ENCODE results near the gene PACS2.
"Not testable (repeated sequence)": the region's sequence is repeated elsewhere in the genome, so short reads cannot be mapped to it uniquely, and the experiment has no call there.

Gene PACS2

GRCh38 chr14:105333613-105334364 lies 19.2 kb downstream of the PACS2 start:
- DNase-seq = no peak

DNA sequence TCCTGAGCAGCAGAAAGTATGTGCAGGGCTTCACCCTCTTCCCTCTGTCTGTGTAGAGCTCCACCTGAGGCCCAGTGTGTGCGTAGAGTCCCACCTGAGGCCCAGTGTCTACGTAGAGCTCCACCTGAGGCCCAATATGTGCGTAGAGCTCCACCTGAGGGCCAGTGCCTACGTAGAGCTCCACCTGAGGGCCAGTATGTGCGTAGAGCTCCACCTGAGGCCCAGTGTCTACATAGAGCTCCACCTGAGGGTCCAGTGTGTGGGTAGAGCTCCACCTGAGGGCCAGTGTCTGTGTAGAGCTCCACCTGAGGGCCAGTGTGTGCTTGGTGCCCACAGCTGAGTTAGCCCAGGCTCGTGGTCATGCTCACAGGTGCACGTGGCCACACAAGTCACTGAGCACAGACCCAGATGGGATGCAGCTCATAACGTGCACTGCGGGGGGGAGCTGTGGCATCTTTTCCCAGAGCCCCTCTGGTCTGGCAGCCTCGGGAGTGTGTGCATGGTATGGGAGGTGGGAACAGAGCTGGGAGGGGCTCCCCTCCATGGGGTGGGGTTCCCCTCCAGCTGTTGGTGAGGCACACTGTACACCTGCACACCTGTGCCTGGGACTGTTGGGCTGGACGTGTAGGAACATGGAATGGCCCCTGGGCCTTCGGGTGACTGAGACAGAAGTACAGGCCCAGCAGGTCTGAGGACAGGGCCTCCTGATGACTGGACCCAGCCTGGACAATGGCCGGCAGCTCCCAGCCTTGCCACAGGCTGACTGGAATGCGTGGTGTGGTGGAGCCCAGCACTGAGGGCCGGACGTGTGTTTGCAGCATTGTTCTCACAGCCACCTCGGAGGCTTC lies 20.1 kb downstream of the PACS2 start:
- no peak for DNase-seq

DNA sequence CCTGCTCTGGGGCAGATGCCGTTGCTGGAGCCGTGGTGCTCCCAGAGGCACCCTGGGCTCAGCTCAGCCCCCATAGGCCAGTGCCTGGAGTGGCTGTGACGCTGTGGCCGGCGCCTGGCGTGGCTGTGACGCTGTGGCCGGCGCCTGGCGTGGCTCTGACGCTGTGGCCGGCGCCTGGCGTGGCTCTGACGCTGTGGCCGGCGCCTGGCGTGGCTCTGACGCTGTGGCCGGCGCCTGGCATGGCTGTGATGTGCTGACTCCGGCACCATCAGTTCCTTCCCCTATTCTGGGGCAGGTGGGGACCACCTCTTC lies 20.6 kb downstream of the PACS2 start:
- not testable (repeated sequence) for DNase-seq

- no peak for DNase-seq
Observed at GRCh38 chr14:105335735-105336476, 21.4 kb downstream of the PACS2 start.

DNA sequence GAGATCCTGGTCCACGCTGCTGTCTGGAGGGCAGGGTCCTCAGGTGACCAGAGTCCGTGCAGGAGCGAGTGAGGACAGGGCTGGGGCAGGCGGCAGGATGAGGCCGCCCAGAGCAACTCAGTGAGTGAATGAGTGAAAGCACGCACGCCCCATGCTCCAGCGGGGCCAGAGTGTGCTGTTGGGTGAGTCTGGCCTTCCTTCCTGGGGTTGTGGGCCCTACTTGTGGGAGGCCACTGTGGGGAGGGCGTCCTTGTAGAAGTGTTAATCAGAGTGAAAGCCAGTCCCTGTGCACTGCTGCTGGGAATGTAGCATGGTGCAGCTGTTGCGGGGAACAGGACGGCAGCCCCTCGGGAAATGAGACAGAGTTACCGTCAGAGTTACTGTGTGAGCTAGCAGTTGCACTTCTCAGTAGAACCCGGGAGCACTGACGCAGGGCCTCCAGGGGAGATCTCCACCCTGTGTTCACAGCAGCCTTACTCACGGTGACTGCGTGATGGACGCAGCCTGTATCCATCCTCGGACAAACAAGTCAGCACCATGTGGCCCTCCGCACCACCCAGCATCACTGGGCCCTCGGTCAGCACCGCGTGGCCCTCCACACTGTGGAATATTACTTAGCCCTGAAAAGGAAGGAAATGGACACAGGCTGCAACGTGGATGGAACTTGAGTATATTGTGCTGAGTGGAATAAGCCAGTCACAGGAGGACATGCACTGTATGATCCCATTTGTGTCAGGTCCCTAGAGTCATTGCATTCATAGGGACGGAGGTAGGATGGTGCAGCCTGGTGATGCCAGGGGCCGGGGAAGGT lies 22.1 kb downstream of the PACS2 start:
- DNase-seq = no peak

- DNase-seq = no peak
Observed at GRCh38 chr14:105337433-105337832, 22.9 kb downstream of the PACS2 start.

DNA sequence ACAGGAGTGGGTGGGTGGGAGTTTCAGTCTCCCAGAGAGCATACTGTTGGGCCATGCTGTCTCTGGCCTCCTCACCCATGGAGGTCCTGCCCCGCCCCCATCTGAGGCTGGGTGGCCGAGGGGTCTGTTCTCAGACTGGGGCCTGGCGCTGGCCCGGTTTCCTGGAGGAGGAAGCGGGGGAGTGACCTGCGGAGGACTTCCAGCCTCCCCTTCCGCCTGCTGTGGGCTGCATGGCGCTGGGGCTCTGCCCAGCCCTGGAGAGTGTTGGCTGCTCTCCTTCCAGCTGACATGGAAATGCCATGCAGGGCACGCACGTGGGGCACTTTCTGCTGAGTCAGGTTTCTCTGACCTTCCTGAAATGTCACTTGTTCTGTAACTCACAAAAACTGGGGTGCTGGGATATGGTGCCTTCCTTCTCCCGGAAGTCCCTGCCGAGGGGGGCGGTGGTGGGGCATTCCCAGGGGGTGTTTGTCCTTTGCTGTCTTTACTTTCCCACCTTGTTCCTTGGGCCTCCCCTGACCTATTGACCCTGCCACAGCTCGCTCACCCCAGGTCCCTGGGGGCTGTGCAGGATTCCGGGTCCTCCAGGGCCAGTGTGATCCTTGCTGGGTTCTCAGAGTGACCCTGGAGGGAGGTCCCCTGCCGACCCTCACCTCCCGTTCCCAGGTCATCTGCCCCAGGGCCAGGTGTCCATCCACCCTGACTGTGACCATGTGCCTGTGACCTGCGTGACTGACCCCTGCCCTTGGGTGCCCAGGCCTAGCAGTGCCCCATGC lies 23.6 kb downstream of the PACS2 start:
- peak; percentile 45 for DNase-seq

- DNase-seq = no peak
Observed at GRCh38 chr14:105340821-105341733, 26.5 kb downstream of the PACS2 start.

DNA sequence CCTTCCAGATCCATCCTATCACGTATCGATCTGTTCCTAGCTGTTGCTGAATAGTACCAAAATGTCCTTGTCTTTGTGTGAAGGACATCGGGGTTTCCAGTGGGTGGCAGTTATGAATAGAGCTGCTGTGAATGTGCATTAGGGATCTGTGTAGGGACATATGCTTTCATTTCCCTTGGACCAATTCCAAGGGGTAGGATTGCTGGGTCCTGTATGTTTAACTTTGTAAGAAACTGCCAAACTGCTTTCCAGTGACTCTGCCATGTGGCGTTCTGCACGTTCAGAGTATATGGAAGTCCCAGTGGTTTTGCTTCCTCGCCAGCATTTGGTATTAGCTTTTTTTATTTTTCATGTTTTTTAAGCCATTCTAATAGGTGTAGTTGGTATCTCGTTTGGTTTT lies 28.6 kb downstream of the PACS2 start:
- no peak for DNase-seq

GRCh38 chr14:105346200-105346533 lies 31.6 kb downstream of the PACS2 start:
- DNase-seq = no peak

- no peak for DNase-seq
Observed at GRCh38 chr14:105346876-105347586, 32.5 kb downstream of the PACS2 start.

- no peak for DNase-seq
Observed at GRCh38 chr14:105347587-105347968, 33.0 kb downstream of the PACS2 start.

DNA sequence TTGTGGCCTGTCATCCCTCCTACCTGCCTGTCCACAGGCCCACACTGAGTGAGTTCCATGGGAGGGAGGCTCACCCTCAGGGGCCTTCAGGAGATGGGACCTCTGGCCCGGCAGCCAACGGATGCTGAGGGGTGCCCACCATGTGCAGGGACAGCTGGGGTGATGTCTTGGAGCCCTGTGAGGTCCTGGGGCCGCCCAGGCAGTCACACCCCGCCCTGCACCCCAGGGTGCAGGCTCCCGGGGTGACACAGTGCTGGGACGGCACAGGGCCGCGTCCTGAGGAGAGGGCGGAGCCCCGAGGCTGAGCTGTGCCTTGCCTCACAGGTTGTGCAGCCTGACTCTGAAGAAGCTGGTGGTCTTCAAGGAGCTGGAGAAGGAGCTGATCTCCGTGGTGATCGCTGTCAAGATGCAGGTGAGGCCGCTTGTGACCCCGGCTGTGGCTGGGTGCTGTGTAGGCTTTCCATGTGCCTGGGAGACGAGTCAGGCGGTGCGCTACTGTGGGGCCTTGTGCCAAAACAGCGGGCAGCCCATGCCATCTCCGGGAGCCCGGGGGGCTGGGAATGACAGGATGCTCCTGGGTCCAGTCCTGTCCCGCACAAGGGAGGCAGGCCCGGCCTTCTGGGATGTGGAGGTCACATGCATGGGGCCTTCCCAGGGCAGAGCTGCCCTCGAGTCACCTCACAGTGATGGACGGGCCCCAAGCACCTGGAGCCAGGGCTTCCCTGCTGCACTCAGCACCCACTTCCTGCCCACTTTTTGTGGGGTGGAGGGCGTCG lies 33.8 kb downstream of the PACS2 start:
- no peak for DNase-seq

DNA sequence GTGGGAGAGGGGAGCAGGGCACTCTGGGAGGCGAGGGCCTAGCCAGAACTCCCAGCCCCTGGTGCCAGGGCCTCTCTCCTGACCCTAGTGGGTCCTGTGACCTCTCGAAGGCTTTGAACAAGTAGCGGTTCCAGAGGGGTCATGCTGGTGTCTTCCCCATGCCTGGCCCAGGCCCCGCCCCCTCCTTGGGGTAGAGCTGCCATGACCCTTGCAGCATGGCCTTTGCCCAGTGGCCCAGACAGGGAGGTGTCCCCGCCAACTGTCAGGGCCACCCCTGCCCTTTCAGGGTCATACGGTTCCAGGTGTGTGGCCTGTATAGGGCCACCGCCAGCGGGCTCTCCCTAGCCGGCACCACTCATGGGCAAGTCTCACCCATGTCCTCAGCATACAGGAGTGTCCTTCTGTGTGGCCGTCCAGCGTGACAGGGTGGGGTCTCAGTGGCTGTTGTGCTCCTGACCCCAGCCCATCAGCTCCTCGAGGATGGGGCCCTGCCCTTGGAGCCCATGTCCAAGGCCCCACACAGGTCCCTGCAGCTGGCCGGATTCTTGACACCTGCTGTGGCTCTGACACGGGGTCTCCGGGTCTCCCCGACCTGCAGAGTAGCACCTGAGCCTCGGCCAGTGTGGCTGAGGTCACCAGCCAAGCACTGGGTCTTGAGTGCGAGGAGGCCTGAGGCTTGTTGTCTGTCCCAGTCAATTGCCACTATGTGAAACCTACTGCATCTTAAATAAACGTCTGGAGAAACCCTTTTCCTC lies 34.6 kb downstream of the PACS2 start:
- no peak for DNase-seq

- no peak for DNase-seq
Observed at GRCh38 chr14:105349992-105350391, 35.4 kb downstream of the PACS2 start.

DNA sequence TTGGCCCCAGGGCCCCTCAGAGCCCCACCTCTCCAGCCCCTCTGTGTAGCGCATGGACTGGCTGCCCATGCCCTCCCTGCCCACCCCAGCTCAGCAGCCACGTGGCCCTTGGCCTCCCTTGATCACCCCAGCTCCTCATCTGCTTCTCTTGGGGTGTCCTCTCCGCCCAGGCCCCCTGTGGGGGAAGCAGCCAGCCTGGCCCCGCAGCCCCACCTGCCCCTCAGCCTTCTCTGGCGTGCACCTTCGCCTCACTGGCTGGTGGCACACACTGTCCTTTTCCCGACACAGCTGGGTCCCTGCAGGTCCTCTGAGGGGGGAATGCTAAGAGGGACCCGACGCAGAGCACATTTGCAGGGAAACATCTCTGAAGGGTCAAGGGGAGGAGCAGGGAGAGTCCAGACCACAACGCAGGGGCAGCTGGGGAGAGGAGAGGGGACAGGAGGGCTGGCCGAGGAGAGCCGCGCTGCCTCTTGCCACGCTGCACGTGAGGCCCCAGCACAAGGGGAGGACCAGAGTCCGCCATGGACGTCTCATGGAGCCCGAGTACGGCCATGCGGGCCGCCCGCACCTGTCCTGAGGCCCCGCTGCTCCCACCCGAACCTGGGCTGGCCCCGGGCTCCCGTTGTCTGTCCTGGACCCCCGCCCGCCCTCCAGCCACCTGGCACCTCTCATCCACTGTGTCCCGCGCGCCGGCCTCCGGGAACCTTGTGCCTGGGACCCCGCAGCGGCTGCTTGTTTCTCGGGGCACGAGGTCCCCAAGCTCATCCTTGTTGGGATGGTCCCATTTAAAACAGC lies 36.1 kb downstream of the PACS2 start:
- no peak for DNase-seq

DNA sequence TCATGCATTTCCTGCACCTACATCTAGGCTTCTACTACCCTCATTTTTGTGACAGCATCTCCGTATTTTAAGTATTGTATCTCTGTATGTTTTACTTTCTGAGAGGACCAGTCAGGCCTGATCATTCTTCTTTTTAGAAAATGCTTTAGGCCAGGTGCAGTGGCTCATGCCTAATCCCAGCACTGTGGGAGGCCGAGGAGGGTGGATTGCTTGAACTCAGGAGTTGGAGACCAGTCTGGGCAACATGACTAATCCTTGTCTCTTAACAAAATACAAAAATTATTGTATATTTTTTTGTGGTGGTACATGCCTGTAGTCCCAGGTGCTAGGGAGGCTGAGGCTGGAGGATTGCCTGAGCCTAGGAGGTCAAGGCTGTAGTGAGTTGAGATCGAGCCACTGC lies 36.9 kb downstream of the PACS2 start:
- no peak for DNase-seq
